GM12878 (cell line): ENCODE data around the gene GEMIN2. TPM values are rescaled to one million over a fixed set of nuclear protein-coding genes. Genes with fewer than 3 reads are reported as not detected.

Experiments used
- BCL11A ChIP-seq: IDR thresholded peaks from 2 replicates; pipeline ENCODE4 v1.6.1; 2011; ENCODE audit warnings: low read depth, low read length
- BHLHE40 ChIP-seq, 2 experiments: fragments of 450-650 bp in 1 of 2; IDR thresholded peaks; 2 replicates each; pipeline ENCODE4 v1.6.1; 2011 to 2017; ENCODE audit warnings: low read depth in 2 of 2, borderline replicate concordance in 1 of 2, improper control_type of control experiment in 1 of 2, low read length in 1 of 2, mild to moderate bottlenecking in 1 of 2
- CBX3 ChIP-seq: fragments of 200-600 bp; sonication (generic); IDR thresholded peaks from 2 replicates; pipeline ENCODE4 v1.6.1; 2016; ENCODE audit warnings: low read depth, borderline replicate concordance
- CHD4 ChIP-seq: fragments of 200-600 bp; sonication (generic); IDR thresholded peaks from 2 replicates; pipeline ENCODE4 v1.6.1; 2016; ENCODE audit warnings: mild to moderate bottlenecking
- ELK1 ChIP-seq: IDR thresholded peaks from 2 replicates; pipeline ENCODE4 v1.6.1; 2012; ENCODE audit warnings: low read depth, low read length, improper control_type of control experiment
- EZH2 ChIP-seq: IDR thresholded peaks from 2 replicates; pipeline ENCODE4 v1.6.1; 2012; ENCODE audit warnings: low read depth, mild to moderate bottlenecking, control low read depth, inconsistent platforms, low read length, borderline replicate concordance; ENCODE audit not compliant: control insufficient read depth
- IKZF1 ChIP-seq: fragments of 450-650 bp; conservative IDR thresholded peaks from 2 replicates; pipeline ENCODE4 v1.6.1; 2017; ENCODE audit warnings: antibody characterized with exemption, mild to moderate bottlenecking
- IRF3 ChIP-seq: fragments of 450-650 bp; IDR thresholded peaks from 2 replicates; pipeline ENCODE4 v1.6.1; 2014; ENCODE audit warnings: mild to moderate bottlenecking
- IRF4 ChIP-seq: IDR thresholded peaks from 2 replicates; pipeline ENCODE4 v1.6.1; 2011; ENCODE audit warnings: low read depth, low read length
- IRF5 ChIP-seq: fragments of 450-650 bp; IDR thresholded peaks from 2 replicates; pipeline ENCODE4 v1.6.1; 2017; ENCODE audit warnings: borderline replicate concordance
- KAT2A ChIP-seq: conservative IDR thresholded peaks from 2 replicates; pipeline ENCODE4 v1.6.1; 2011; ENCODE audit warnings: low read depth, low read length; ENCODE audit not compliant: control insufficient read depth
- KDM1A ChIP-seq: fragments of 200-600 bp; sonication (generic); IDR thresholded peaks from 2 replicates; pipeline ENCODE4 v1.6.1; 2016; ENCODE audit warnings: borderline replicate concordance
- MEF2B ChIP-seq: fragments of 450-650 bp; IDR thresholded peaks from 2 replicates; pipeline ENCODE4 v1.6.1; 2018; ENCODE audit warnings: mild to moderate bottlenecking, moderate library complexity; ENCODE audit not compliant: partially characterized antibody, poor library complexity, severe bottlenecking
- NFIC ChIP-seq: IDR thresholded peaks from 2 replicates; pipeline ENCODE4 v1.6.1; 2012; ENCODE audit warnings: low read depth, mild to moderate bottlenecking, inconsistent platforms, low read length, moderate library complexity
- NR2C2 ChIP-seq: IDR thresholded peaks from 2 replicates; pipeline ENCODE4 v1.6.1; 2011; ENCODE audit warnings: borderline replicate concordance, low read depth; ENCODE audit not compliant: control insufficient read depth, insufficient read length
- PML ChIP-seq: IDR thresholded peaks from 2 replicates; pipeline ENCODE4 v1.6.1; 2012; ENCODE audit warnings: low read length, inconsistent platforms
- POLR2A ChIP-seq: IDR thresholded peaks from 2 replicates; pipeline ENCODE4 v1.6.1; 2011; ENCODE audit warnings: low read depth, mild to moderate bottlenecking, low read length
- POLR2AphosphoS2 ChIP-seq: IDR thresholded peaks from 2 replicates; pipeline ENCODE4 v1.6.1; 2011; ENCODE audit warnings: low read depth, mild to moderate bottlenecking, low read length, improper control_type of control experiment, moderate library complexity
- SMAD1 ChIP-seq: fragments of 450-650 bp; IDR thresholded peaks from 2 replicates; pipeline ENCODE4 v1.6.1; 2018; ENCODE audit warnings: mild to moderate bottlenecking, low read depth; ENCODE audit not compliant: partially characterized antibody
- SPI1 ChIP-seq: IDR thresholded peaks from 2 replicates; pipeline ENCODE4 v1.6.1; 2011; ENCODE audit warnings: low read depth, mild to moderate bottlenecking, low read length, moderate library complexity, borderline replicate concordance; ENCODE audit not compliant: insufficient read depth
- SREBF1 ChIP-seq: IDR thresholded peaks from 2 replicates; pipeline ENCODE4 v1.6.1; 2012; ENCODE audit warnings: mild to moderate bottlenecking, low read length
- TAF1 ChIP-seq: IDR thresholded peaks from 2 replicates; pipeline ENCODE4 v1.6.1; 2011; ENCODE audit warnings: mild to moderate bottlenecking, low read depth, low read length, borderline replicate concordance
- WRNIP1 ChIP-seq: IDR thresholded peaks from 2 replicates; pipeline ENCODE4 v1.6.1; 2011; ENCODE audit warnings: low read depth, low read length, improper control_type of control experiment, borderline replicate concordance
- ZBTB33 ChIP-seq: fragments of 450-650 bp; IDR thresholded peaks from 2 replicates; pipeline ENCODE4 v1.6.1; 2017; ENCODE audit warnings: mild to moderate bottlenecking
- ZNF384 ChIP-seq: IDR thresholded peaks from 2 replicates; pipeline ENCODE4 v1.6.1; 2012; ENCODE audit warnings: low read depth, mild to moderate bottlenecking, low read length, improper control_type of control experiment, borderline replicate concordance
- polyA plus RNA-seq, 11 experiments: library from polyadenylated mRNA; depleted of rRNA in 4 of 11; unstranded in 6 of 11; stranded (reverse) in 5 of 11; fragments of >200 nt; fragmentation: Nextera tagmentation in 4 of 11; fragmentation: Illumina TruSeq in 1 of 11; extraction: Ambion mirVana in 4 of 11; extraction: Trizol in 1 of 11; gene quantifications; 1 replicate in 1 of 11; 2 replicates in 10 of 11; pipeline versions ENCODE4 v1.2.1 to v1.2.3, GENCODE V29; 2011 to 2016; ENCODE audit warnings: inconsistent platforms in 2 of 11, missing spikeins in 2 of 11, low read depth in 1 of 11
- total RNA-seq, 4 experiments: library from RNA; depleted of rRNA in 3 of 4; stranded (reverse); fragments of >200 nt in 3 of 4; fragmentation: Illumina TruSeq in 1 of 4; extraction: Trizol in 1 of 4; gene quantifications; 2 replicates each; pipeline versions ENCODE4 v1.2.1 to v1.2.3, GENCODE V29; 2013 to 2021

Gene GEMIN2
- total and polyA plus RNA-seq, 10 of the 15 experiments (the other 5 are each of a cell fraction or from before 2014, with no cell fraction given) = 25.9 to 69.3 (median 46.1) TPM

GRCh38 chr14:39174560-39175444 is 60.7 kb downstream of the GEMIN2 start, which contains the start of gene PNN (continued):
- peak; percentile 100 for TF ChIP-seq ELK1
- TF ChIP-seq IRF3 = peak; percentile 88
- TF ChIP-seq NFIC = peak; percentile 64; the same call in 1 of the 2 replicates
- TF ChIP-seq POLR2A = peak; percentile 96
- peak; percentile 14 for TF ChIP-seq MEF2B
- no peak; the same call in 1 of the 2 replicates for TF ChIP-seq BCL11A
- TF ChIP-seq ZNF384 = peak; percentile 70; the same call in 1 of the 2 replicates
- TF ChIP-seq EZH2 = no peak
- no peak for TF ChIP-seq SPI1
- peak; percentile 93 for TF ChIP-seq POLR2AphosphoS2
- TF ChIP-seq SREBF1 = peak; percentile 100
- TF ChIP-seq KAT2A = no peak
- TF ChIP-seq WRNIP1 = no peak
- no peak for TF ChIP-seq NR2C2
- peak; percentile 58 for TF ChIP-seq IKZF1
- peak; percentile 84 for TF ChIP-seq SMAD1
- no peak for TF ChIP-seq KDM1A
- peak; percentile 58 for TF ChIP-seq IRF5
- no peak for TF ChIP-seq ZBTB33
- TF ChIP-seq PML = peak; percentile 92
- TF ChIP-seq IRF4 = no peak
- peak; percentile 97 to 99 for TF ChIP-seq BHLHE40 (IDR thresholded peaks at IDR 0.05; ENCODE audit: borderline replicate concordance in 1 of 2, low read depth in 2 of 2, low read length in 1 of 2)
- TF ChIP-seq CHD4 = no peak
- TF ChIP-seq CBX3 = no peak
- peak; percentile 98 for TF ChIP-seq TAF1
